OCI-LY7 (cell line): Measurements from ENCODE around the gene KLC1.

Experiments
- CTCF ChIP-seq: fragments of 200-600 bp; sonication (generic); conservative IDR thresholded peaks from 2 replicates; pipeline ENCODE4 v1.5.1; 2014; ENCODE audit warnings: mild to moderate bottlenecking, antibody characterized with exemption, low read length, moderate library complexity, mixed read lengths
- EZH2phosphoT487 ChIP-seq: fragments of 200-600 bp; sonication (generic); IDR thresholded peaks from 2 replicates; pipeline ENCODE4 v1.6.1; 2018; ENCODE audit warnings: low read depth, borderline replicate concordance, mild to moderate bottlenecking, mixed run types, antibody characterized with exemption, low read length, moderate library complexity, mixed read lengths

DNA sequence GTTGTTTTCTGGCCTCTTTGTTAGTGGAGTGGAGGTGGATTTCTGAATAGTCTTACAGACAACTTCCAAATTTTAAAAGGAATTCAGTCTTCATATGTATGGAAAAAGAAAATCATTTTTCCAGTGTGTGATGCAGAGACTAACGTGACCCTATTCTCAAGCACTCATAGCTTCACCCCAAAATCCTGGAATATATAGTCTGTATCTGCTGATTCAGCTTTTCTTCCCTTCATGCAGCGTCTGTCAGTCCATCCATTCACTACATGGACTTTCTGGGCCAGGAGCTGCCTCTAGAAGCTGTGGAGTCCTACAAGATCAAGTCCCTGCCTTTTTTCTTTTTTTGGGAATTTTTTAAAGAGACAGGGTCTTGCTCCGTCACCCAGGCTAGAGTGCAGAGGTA is 23.8 kb downstream of the KLC1 start:
- no peak for TF ChIP-seq CTCF
- no peak for TF ChIP-seq EZH2phosphoT487
